K562 (cell line): ENCODE measurements around the gene OR4D6. TPM values are rescaled to one million over a fixed set of nuclear protein-coding genes. Genes with fewer than 3 reads are reported as not detected.

ENCODE experiments used
- ATAC-seq: fragments of 200-7000 bp; cut with Tn5 transposase; 3 replicates; pipeline ENCODE4 v1.9.1; 2020; ENCODE audit warnings: moderate library complexity
- BruUV-seq: library from RNA; stranded (reverse); fragments of 400-500 nt; replicated peaks from 2 replicates; lab custom pipeline; 2021; lab: Mats Ljungman, UMichigan
- CTCF ChIA-PET: fragments of 300-600 bp; formaldehyde crosslinking; extraction: SDS; loops from one replicate; lab custom pipeline; 2021; ENCODE audit warnings: low intra/inter-chr PET ratio; lab: Yijun Ruan, JAX
- POLR2A ChIA-PET: fragments of 300-600, 350-650 bp; sonication (Branson Sonifier 250); formaldehyde crosslinking; extraction: SDS; loops from one replicate; lab custom pipeline; 2021; ENCODE audit warnings: antibody characterized with exemption, inconsistent platforms; lab: Yijun Ruan, JAX
- DNase-seq, 4 experiments: peaks; one replicate each; pipeline versions ENCODE4 v3.0.0 to v3.0.0-alpha.2; 2011 to 2018; ENCODE audit warnings: low spot score in 3 of 4, mixed read lengths in 3 of 4; ENCODE audit errors: extremely low read depth in 1 of 4
- FAIRE-seq: peaks from 2 replicates; lab custom pipeline; 2011; peaks lifted over from hg19 to GRCh38; lab: Jason Lieb, UNC
- H2AFZ ChIP-seq: 2 replicates; pipeline ENCODE4 v1.6.0; 2011; ENCODE audit warnings: low read depth, low read length, control low read depth, inconsistent platforms
- H3K27ac ChIP-seq: fragments of 200-600 bp; 3 replicates; pipeline ENCODE4 v1.8.0; 2011; ENCODE audit warnings: low read depth, mild to moderate bottlenecking, control low read depth, inconsistent platforms, low read length, moderate library complexity, mixed read lengths; ENCODE audit errors: extremely low read depth
- H3K27me3 ChIP-seq, 2 experiments: fragments of 300-600 bp in 1 of 2; 2 replicates in 1 of 2; 3 replicates in 1 of 2; pipeline versions ENCODE4 v1.6.0 to v1.8.0; 2011; ENCODE audit warnings: inconsistent platforms in 2 of 2, low read length in 2 of 2, mild to moderate bottlenecking in 1 of 2, mixed read lengths in 1 of 2, moderate library complexity in 1 of 2; ENCODE audit not compliant: control insufficient read depth in 2 of 2, insufficient read depth in 2 of 2
- H3K36me3 ChIP-seq: fragments of 300-600 bp; 3 replicates; pipeline ENCODE4 v1.8.0; 2011; ENCODE audit warnings: mild to moderate bottlenecking, low read length, inconsistent platforms; ENCODE audit not compliant: control insufficient read depth, insufficient read depth
- H3K4me1 ChIP-seq, 2 experiments: fragments of 200-600 bp in 1 of 2; replicated peaks in 1 of 2; 2 replicates in 1 of 2; 3 replicates in 1 of 2; pipeline versions ENCODE4 v1.5.1 to v1.8.0; 2011; ENCODE audit warnings: inconsistent platforms in 2 of 2, low read length in 2 of 2, mild to moderate bottlenecking in 1 of 2, mixed read lengths in 1 of 2, moderate library complexity in 1 of 2; ENCODE audit not compliant: control insufficient read depth in 2 of 2, insufficient read depth in 2 of 2
- H3K4me2 ChIP-seq: 2 replicates; pipeline ENCODE4 v1.6.1; 2011; ENCODE audit warnings: low read length, control low read depth, inconsistent platforms, mixed read lengths; ENCODE audit not compliant: insufficient read depth
- H3K4me3 ChIP-seq: fragments of 200-600 bp; sonication (generic), shearing (Covaris generic); 2 replicates; pipeline ENCODE4 v1.5.1; 2016; ENCODE audit warnings: control low read depth, inconsistent platforms
- H3K79me2 ChIP-seq: fragments of 200-600 bp; 3 replicates; pipeline ENCODE4 v1.8.0; 2011; ENCODE audit warnings: low read length, inconsistent platforms; ENCODE audit not compliant: control insufficient read depth, insufficient read depth
- H3K9ac ChIP-seq, 2 experiments: 2 replicates each; pipeline versions ENCODE4 v1.6.0 to v1.6.1; 2011; ENCODE audit warnings: low read depth in 2 of 2, low read length in 2 of 2, control low read depth in 1 of 2, inconsistent platforms in 1 of 2, mild to moderate bottlenecking in 1 of 2, mixed read lengths in 1 of 2; ENCODE audit not compliant: insufficient read depth in 1 of 2
- H3K9me1 ChIP-seq: one replicate; pipeline ENCODE4 v1.6.0; 2011; ENCODE audit warnings: inconsistent platforms, mild to moderate bottlenecking, low read length, moderate library complexity; ENCODE audit not compliant: control insufficient read depth, insufficient read depth
- H3K9me3 ChIP-seq: replicated peaks from 2 replicates; pipeline ENCODE4 v1.5.1; 2011; ENCODE audit warnings: low read depth, low read length, inconsistent platforms; ENCODE audit not compliant: control insufficient read depth, insufficient read depth
- H4K20me1 ChIP-seq: replicated peaks from 2 replicates; pipeline ENCODE4 v1.6.1; 2011; ENCODE audit warnings: low read length, inconsistent platforms, mixed read lengths; ENCODE audit not compliant: control insufficient read depth, insufficient read depth
- ATF7 ChIP-seq: fragments of 450-650 bp; IDR thresholded peaks from 2 replicates; pipeline ENCODE4 v1.7.1; 2014; ENCODE audit warnings: mild to moderate bottlenecking, moderate library complexity
- CBX3 ChIP-seq, 2 experiments: IDR thresholded peaks; 1 replicate in 1 of 2; 2 replicates in 1 of 2; pipeline ENCODE4 v1.6.1; 2012; ENCODE audit warnings: inconsistent platforms in 2 of 2, low read length in 2 of 2, borderline replicate concordance in 1 of 2, control low read depth in 1 of 2
- ESRRA ChIP-seq: fragments of 450-650 bp; IDR thresholded peaks from 2 replicates; pipeline ENCODE4 v1.6.1; 2014; ENCODE audit warnings: low read depth, mild to moderate bottlenecking, moderate library complexity, borderline replicate concordance
- FOXP1 ChIP-seq: sonication (generic); formaldehyde crosslinking; IDR thresholded peaks from 2 replicates; pipeline ENCODE4 v1.8.0; 2022; ENCODE audit warnings: mild to moderate bottlenecking, missing genetic modification reagents
- HMGN3 ChIP-seq: IDR thresholded peaks from 2 replicates; pipeline ENCODE4 v1.6.1; 2011; ENCODE audit warnings: borderline replicate concordance, low read depth, mild to moderate bottlenecking, mixed read lengths, low read length; ENCODE audit not compliant: insufficient read length; ENCODE audit errors: extremely low read depth
- KLF10 ChIP-seq: fragments of 250-450 bp; sonication (Bioruptor Pico); IDR thresholded peaks from 2 replicates; pipeline ENCODE4 v1.6.1; 2021; ENCODE audit warnings: matching md5 sums
- RUNX1 ChIP-seq: sonication (generic); IDR thresholded peaks from 2 replicates; pipeline ENCODE4 v1.6.1; 2016; ENCODE audit warnings: antibody characterized with exemption, low read depth
- TEAD2 ChIP-seq: fragments of 450-650 bp; IDR thresholded peaks from 2 replicates; pipeline ENCODE4 v1.6.1; 2016; ENCODE audit warnings: missing genetic modification characterization, control low read depth, missing compliant biosample characterization
- ZNF436 ChIP-seq: fragments of 250-450, 450-650 bp; sonication (Bioruptor Pico); formaldehyde crosslinking; IDR thresholded peaks from 2 replicates; pipeline ENCODE4 v1.7.0; 2020; ENCODE audit warnings: mild to moderate bottlenecking
- ZNF584 ChIP-seq: fragments of 200-800 bp; sonication (Bioruptor generic); IDR thresholded peaks from 2 replicates; pipeline ENCODE4 v1.6.1; 2016; ENCODE audit warnings: low read depth, mild to moderate bottlenecking, missing genetic modification characterization, missing compliant biosample characterization
- in situ Hi-C: fragments of 300-500 bp; cut with MboI; formaldehyde crosslinking; loops from 4 replicates; pipeline ENCODE4 v1.15.0; 2018; ENCODE audit warnings: inconsistent platforms, mixed read lengths
- intact Hi-C: fragments of 100-400 bp; cut with micrococcal nuclease; formaldehyde crosslinking; loops from 2 replicates; pipeline ENCODE4 v1.14.2; 2022
- polyA plus RNA-seq, 8 experiments: library from polyadenylated mRNA; depleted of rRNA in 4 of 8; stranded (reverse) in 5 of 8; unstranded in 3 of 8; fragments of >200 nt; fragmentation: Nextera tagmentation in 2 of 8; fragmentation: Illumina TruSeq in 1 of 8; extraction: Ambion mirVana in 2 of 8; extraction: Trizol in 1 of 8; gene quantifications; 2 replicates each; pipeline versions ENCODE4 v1.2.1 to v1.2.3, GENCODE V29; 2011 to 2014; ENCODE audit warnings: inconsistent platforms in 1 of 8, missing spikeins in 1 of 8
- total RNA-seq, 7 experiments: library from RNA; depleted of rRNA in 6 of 7; stranded (reverse); fragments of >200 nt in 6 of 7; fragmentation: Illumina TruSeq in 2 of 7; extraction: Trizol in 2 of 7; gene quantifications; 2 replicates each; pipeline versions ENCODE4 v1.2.1 to v1.2.3, GENCODE V29; 2011 to 2021; ENCODE audit warnings: low replicate concordance in 1 of 7
- TF ChIP-seq, protein P1 (sequence below): fragments of 250-450 bp; sonication (Bioruptor Pico); IDR thresholded peaks from 2 replicates; pipeline ENCODE4 v1.5.0; 2020; ENCODE audit warnings: mild to moderate bottlenecking, borderline replicate concordance

OR4D6 gene
- total and polyA plus RNA-seq, 9 of the 15 experiments (the other 6 are each of a cell fraction or from before 2014, with no cell fraction given) = not detected

DNA sequence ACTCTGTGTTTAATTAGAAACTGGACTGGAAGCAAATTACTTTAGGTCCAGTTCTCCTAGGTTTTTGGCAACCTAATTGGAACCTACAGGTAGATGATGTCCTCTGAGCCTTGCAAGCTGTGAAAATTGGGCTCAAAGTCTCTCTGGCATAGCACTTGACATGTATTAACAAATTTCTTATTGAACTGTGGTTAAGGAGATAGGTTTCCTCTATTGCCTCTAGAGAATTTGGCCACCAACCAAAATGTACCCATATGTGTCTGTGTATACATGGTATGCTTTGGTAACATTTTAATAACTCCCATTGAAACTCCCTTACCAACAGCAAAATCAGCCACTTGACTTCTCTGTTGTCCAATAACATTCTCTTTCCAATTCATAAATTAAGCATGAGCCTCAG lies 16.3 kb downstream of the OR4D6 start, which contains the start of gene OR4D10:
Gene OR4D10 (plus strand): TSS at position 301 of the 400 bp plus-strand sequence. CDS start 4,115 bp downstream, outside the sequence.
- no TSS peak for BruUV-seq
- ATAC-seq (no peak), DNase-seq (no peak), FAIRE-seq (no peak)
- no peak within 1 kb of the TSS for H3K4me3 ChIP-seq
- intact Hi-C loops (no loop called here), in situ Hi-C loops (no loop called here)
- peaks cover 6 to 12% of the 10 kb centered on the region in 2 experiments; a peak in 3 of 5 replicates for H3K27me3 ChIP-seq
- H3K36me3 ChIP-seq = no peaks in the 10 kb centered on the region
- no peaks in the 10 kb centered on the region for H3K9me3 ChIP-seq
- no peaks in the 10 kb centered on the region for H4K20me1 ChIP-seq
- no peaks in the 10 kb centered on the region for H3K79me2 ChIP-seq
- H3K27ac ChIP-seq = no peak within 1 kb of the TSS
- TF ChIP-seq TEAD2 (tag) (no peak), HMGN3 (no peak), ATF7 (no peak), CBX3 (IDR thresholded peaks at IDR 0.05; ENCODE audit: borderline replicate concordance in 1 of 2, low read length in 2 of 2) (no peak), KLF10 (CRISPR knock-in tag) (no peak), ZNF436 (CRISPR knock-in tag) (no peak), ZNF584 (CRISPR knock-in tag) (no peak), ESRRA (no peak), RUNX1 (no peak), FOXP1 (CRISPR knock-in tag) (no peak)
- TF ChIP-seq, protein P1, sequence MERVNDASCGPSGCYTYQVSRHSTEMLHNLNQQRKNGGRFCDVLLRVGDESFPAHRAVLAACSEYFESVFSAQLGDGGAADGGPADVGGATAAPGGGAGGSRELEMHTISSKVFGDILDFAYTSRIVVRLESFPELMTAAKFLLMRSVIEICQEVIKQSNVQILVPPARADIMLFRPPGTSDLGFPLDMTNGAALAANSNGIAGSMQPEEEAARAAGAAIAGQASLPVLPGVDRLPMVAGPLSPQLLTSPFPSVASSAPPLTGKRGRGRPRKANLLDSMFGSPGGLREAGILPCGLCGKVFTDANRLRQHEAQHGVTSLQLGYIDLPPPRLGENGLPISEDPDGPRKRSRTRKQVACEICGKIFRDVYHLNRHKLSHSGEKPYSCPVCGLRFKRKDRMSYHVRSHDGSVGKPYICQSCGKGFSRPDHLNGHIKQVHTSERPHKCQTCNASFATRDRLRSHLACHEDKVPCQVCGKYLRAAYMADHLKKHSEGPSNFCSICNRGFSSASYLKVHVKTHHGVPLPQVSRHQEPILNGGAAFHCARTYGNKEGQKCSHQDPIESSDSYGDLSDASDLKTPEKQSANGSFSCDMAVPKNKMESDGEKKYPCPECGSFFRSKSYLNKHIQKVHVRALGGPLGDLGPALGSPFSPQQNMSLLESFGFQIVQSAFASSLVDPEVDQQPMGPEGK = no peak
- CTCF ChIA-PET = no interaction called here
- H3K4me1 ChIP-seq = no peaks in the 10 kb centered on the region
- H2AFZ ChIP-seq = no peak within 1 kb of the TSS
- POLR2A ChIA-PET = no interaction called here
- H3K9ac ChIP-seq = no peak within 1 kb of the TSS
- H3K4me2 ChIP-seq = no peak within 1 kb of the TSS
- H3K9me1 ChIP-seq = no peaks in the 10 kb centered on the region
